GM10847 (cell line): ENCODE measurements around the gene UNC45A.

Source experiments
- POLR2A ChIP-seq: IDR thresholded peaks from 2 replicates; pipeline ENCODE4 v1.6.1; 2011; ENCODE audit not compliant: insufficient read length; ENCODE audit errors: extremely low read depth

UNC45A gene

DNA sequence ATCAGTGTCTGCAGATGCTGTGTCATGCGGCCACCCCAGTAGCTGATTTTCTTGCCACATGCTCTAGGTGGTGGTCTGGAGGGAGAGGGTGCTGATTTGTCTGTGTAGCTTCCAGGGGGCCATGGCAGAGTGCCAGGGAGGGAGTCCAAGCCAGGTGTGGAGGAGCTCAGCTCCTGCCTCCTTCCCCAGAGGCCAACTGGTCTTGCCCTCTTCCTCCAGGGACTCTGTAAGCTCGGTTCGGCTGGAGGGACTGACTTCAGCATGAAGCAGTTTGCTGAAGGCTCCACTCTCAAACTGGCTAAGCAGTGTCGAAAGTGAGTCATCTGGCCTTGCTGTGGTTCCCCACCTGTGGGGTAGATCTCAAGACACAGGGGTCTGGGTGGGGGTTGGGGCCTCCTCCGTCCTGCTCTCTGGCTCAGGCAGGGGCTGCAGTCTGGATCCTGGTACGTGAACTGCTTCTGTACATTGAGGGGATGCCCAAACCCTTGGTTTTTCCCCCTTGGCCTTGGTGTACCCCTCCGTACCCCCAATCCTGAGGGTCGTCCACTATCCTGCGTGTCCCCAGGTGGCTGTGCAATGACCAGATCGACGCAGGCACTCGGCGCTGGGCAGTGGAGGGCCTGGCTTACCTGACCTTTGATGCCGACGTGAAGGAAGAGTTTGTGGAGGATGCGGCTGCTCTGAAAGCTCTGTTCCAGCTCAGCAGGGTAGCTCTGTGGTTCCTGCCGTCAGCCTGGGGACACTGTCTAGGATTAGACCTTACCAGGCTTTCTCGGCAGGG is 12.7 kb downstream of the UNC45A start:
- TF ChIP-seq POLR2A, result no peak

DNA sequence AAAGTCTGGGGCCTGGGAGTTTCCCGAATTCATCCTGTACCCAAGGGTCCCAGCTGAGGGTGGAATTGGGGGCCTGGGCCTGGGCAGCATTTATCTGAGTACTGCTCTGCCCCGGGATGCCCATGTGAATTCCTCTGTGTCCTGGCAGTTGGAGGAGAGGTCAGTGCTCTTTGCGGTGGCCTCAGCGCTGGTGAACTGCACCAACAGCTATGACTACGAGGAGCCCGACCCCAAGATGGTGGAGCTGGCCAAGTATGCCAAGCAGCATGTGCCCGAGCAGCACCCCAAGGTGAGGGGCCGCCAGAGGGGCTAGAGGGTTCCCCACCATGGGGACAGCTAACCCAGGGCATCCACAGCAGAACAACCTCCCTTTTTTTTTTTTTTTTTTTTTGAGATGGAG is 13.4 kb downstream of the UNC45A start:
- no peak for TF ChIP-seq POLR2A

DNA sequence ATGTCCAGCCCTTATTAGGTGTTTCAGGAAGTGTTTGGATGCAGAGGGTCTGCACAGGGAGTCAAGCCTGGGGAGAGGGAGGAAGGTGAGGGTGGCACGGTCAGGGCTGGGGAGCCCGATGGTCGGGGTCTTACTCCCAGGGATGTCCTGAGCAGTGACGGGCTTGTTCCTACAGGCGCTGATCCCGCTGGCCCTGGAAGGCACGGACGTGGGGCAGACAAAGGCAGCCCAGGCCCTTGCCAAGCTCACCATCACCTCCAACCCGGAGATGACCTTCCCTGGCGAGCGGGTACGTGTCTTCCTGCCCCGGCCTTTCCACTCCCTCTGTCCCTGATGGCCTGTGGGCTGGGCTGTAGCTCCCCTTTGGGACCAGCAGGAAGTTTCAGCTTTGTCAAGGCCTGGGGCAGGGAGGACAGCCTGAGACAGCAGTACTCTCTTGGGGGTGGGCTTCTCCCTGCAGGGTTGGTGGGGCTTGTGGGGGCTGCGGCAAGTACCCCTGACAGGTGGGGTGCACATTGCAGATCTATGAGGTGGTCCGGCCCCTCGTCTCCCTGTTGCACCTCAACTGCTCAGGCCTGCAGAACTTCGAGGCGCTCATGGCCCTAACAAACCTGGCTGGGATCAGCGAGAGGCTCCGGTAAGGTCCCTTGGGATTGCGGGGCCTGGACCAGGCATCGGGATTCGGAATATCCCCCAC is 15.0 kb downstream of the UNC45A start:
- TF ChIP-seq POLR2A, result no peak

DNA sequence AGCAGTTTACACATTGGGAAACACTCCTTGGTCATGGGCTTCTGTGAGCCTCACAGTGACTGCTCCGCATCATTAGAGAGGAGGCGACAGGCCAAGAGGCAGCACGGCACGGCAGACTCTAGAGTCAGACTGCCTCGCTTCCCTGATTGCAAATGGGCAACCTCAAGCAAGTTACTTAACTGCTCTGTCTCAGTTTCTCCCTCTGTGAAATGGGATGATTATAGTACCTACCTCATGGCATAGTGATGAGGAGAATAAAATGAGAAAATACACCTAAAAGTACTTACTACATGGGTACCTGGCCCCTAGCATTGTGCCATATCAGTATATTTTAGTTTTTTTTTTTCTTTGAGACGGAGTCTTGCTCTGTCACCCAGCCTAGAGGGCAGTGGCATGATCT is 15.6 kb downstream of the UNC45A start:
- no peak for TF ChIP-seq POLR2A

DNA sequence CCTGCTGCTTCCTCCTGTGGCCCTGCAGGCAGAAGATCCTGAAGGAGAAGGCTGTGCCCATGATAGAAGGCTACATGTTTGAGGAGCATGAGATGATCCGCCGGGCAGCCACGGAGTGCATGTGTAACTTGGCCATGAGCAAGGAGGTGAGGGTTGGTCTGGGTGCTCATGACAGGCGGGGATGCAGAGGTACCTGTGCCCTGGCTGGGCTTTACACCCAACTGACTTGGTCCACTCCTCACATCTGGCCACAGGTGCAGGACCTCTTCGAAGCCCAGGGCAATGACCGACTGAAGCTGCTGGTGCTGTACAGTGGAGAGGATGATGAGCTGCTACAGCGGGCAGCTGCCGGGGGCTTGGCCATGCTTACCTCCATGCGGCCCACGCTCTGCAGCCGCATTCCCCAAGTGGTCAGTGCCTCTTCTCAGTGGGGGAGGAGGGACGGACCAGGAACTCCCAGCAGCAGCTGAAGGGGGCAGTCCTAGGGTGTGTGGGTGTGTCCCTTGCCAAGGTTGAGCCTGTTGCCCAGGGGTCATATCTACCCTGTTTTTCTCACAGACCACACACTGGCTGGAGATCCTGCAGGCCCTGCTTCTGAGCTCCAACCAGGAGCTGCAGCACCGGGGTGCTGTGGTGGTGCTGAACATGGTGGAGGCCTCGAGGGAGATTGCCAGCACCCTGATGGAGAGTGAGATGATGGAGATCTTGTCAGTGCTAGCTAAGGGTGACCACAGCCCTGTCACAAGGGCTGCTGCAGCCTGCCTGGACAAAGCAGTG is 18.0 kb downstream of the UNC45A start:
- TF ChIP-seq POLR2A, result no peak

DNA sequence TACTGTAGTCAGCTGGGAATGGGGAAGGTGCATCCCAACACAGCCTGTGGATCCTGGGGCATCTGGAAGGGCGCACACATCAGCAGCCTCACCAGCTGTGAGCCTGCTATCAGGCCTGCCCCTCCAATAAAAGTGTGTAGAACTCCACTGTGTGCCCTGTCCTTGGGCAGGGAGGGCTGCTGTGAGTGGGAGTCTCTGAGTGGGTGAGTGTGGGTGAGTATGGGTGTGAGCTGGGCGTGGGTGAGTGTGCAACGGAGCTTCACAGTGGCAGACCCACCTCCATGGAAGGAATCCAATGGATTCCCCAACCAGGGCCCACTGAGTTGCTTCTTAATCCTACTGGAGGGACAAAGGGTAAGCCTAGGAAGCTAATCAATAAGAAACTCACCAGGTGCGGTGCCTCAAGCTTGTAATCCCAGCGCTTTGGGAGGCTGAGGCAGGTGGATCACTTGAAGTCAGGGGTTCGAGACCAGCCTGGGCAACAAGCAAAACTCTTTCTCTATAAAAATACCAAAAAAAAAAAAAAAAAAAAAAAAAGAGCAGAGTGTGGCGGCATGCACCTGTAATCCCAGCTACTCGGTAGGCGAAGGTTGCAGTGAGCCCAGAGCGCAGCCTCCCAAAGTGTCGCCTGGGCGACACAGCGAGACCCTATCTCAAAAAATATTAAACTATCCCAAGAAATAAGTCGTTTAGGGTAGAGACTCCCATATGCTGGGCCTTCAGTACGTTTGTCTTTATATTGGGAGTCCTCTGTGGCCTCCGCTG is 19.0 kb downstream of the UNC45A start:
- no peak for TF ChIP-seq POLR2A

DNA sequence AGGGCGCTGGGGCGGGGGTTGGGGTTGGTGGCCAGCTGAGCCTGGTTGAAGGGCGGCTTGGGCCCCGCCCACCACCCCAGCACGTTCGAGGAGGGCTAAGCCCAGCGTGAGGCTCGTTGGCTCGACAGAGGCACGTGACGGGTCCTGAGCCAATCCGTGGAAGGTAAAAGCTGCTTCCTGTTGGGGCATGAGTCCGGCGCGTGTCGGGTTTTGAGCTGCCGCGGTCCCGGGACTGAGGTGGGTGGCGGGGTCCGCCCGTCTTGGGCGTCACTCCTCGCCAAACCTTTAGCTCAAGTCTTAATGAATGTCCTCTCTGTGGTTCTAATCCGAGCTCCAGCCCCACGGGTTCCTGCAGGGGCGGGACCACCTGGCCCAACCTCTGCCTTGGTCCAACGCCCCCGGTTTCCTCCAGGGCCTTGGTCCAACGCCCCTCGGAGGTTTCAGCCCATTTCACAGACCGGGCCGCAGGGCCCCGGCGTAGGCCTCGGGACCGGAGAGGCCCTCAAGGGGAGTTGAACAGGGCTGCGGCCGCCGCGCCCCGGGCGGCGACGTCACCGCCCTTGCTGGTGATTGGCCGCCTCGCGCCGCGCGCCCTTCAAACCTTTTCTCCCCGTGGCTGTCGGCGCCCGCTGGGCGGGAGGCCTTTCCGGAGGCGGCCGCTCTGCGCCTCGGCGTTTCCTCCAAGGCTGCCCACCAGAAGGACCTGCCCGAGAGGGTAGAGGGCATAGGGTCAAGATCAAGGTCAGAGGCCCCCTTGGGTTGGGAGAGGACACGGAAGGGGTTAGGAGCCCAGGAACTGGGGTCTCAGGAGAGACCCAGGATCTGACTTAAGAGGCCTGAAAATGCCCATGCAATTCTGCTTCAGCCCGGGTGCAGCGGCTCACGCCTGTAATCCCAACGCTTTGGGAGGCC is 19.9 kb downstream of the UNC45A start, which contains the start of gene RCCD1:
Gene RCCD1, plus strand, starts transcription at position 173 of the 912 bp plus-strand sequence. CDS start 1,851 bp downstream, outside the sequence.
- TF ChIP-seq POLR2A, result peak; percentile 65

DNA sequence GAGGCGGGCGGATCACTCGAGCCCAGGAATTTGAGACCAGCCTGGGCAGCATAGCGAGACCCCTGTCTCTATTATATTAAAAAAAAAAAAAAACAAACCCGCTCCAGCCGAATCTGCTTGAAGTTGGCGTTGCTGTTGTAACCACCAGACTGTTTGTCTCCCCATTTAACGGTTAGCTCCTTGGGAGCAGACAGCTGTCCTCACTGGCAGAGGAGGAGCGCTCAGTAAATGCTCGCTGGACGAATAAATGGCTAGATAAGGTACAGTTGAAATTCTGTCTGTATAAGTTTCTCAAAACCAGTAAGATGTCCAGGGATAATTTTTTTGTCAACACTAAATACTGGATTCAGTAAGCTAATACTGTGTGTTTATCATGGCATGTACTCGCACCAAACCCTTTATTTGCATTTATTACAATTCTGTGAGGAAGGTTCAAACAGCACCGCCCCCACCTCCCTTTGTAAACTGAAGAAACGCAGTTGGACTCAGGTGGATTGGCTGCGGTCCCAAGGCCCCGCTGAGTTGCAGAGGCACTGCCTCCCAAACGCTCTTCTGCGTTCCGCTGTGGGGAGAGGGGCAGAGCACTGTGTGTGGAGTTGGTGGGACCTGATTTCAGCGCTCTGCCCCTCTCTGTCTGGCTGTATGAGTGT is 20.7 kb downstream of the UNC45A start:
- no peak for TF ChIP-seq POLR2A

DNA sequence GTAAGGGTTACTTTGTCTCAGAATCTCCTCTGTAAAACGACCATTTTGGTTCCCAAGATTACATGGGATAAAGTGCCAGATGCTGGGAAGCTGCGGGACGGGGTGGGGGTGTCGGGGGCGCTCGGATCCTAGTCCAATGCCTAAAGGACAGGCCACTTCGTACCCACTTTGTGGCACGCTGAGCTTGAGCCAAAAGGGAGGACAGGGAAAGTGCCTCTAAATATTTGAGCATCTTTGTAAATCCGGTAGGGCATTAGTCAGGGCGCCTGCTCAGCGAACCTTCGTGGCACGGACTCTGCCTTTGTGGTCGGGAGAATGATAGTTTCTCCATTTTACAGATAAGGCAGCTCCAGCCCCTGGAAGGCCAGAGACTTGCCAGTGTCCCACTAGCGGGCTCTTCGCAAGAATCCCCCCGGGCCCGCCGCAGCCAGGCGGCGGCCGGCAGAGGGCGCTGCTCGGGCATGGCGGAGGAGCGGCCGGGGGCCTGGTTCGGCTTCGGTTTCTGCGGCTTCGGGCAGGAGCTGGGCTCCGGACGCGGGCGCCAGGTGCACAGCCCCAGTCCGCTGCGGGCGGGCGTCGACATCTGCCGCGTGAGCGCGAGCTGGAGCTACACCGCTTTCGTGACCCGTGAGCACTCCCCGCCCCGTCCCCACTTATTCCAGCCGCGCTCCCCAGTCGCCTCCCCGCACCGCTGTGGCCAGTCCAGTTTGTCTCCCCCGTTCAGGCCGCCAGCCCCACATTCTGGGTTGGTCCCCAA is 21.4 kb downstream of the UNC45A start:
- TF ChIP-seq POLR2A, result no peak

DNA sequence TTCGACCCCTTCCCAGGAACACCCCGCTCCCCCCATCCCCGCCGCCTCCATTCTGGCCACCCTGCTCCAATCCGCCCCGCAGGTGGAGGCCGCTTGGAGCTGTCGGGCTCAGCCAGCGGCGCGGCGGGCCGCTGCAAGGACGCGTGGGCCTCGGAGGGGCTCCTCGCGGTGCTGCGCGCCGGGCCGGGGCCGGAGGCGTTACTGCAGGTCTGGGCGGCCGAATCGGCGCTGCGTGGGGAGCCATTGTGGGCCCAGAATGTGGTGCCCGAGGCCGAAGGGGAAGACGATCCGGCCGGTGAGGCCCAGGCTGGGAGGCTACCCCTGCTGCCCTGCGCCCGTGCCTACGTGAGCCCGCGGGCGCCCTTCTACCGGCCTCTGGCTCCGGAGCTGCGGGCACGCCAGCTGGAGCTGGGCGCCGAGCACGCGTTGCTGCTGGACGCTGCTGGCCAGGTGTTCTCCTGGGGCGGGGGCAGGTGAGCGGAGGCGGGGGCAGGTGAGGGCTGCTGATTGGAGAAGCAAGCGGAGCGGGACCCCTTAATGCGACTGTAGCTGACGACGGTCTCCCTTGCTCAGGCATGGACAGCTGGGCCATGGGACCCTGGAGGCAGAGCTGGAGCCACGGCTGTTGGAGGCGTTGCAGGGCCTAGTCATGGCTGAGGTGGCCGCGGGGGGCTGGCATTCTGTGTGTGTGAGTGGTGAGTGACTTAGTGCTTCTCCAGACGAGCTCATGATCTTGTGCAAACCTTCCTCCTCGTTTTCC is 22.1 kb downstream of the UNC45A start:
- TF ChIP-seq POLR2A, result no peak

DNA sequence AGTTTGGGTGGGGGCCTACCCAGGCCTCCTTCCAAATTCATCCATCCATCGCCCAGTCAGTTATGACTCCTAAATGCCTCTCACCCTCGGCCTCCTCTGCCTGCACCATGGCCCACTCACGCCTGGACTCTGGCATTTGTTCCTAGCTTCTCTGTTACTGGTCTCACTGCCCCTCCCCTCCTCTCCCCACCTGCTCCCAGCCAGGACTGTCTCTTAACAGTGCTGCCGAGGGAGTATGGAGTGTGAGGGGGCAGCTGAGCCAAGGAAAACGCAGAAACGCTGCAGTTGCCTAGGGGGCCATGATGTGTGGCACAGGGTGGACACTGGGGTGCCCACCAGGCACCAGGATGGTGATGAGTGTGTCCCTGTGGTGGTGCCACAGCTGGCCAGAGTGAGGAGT is 22.7 kb downstream of the UNC45A start:
- TF ChIP-seq POLR2A, result no peak

DNA sequence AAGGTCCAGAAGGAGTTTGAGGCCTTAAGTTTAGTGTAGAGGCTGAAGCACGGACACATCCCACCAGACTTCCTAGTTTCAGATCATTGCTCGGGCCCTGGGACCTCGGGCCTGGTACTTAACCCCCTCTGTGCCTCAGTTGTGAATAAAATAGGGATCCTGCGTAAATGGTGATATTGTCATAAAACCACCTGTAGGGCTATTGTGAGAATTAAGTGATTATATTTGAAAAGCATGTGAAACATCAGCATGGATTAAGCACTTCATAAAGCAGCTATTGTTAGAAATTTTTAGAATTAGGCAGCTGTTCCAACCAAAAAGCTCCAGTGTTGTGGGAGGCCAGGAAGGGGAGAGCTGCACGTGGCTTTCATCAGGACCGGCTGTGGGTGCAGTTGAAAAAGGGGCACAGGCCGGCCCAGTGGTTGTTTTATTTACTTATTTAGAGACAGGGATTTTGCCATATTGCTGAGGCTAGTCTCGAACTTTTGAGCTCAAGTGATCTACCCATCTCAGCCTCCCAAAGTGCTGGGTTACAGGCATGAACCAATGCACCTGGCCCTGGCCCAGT is 24.0 kb downstream of the UNC45A start:
- no peak for TF ChIP-seq POLR2A
